SW480 (cell line): Measurements from ENCODE around the gene SEPTIN3.
A peak's percentile ranks its signal among the peaks of the same experiment; 100 is the strongest.
"Not testable (repeated sequence)": the region's sequence is repeated elsewhere in the genome, so short reads cannot be mapped to it uniquely, and the experiment has no call there.

Experiments used
- DNase-seq: peaks from one replicate; pipeline ENCODE4 v3.0.0-alpha.2; 2016; ENCODE audit warnings: low spot score

Gene SEPTIN3

DNA sequence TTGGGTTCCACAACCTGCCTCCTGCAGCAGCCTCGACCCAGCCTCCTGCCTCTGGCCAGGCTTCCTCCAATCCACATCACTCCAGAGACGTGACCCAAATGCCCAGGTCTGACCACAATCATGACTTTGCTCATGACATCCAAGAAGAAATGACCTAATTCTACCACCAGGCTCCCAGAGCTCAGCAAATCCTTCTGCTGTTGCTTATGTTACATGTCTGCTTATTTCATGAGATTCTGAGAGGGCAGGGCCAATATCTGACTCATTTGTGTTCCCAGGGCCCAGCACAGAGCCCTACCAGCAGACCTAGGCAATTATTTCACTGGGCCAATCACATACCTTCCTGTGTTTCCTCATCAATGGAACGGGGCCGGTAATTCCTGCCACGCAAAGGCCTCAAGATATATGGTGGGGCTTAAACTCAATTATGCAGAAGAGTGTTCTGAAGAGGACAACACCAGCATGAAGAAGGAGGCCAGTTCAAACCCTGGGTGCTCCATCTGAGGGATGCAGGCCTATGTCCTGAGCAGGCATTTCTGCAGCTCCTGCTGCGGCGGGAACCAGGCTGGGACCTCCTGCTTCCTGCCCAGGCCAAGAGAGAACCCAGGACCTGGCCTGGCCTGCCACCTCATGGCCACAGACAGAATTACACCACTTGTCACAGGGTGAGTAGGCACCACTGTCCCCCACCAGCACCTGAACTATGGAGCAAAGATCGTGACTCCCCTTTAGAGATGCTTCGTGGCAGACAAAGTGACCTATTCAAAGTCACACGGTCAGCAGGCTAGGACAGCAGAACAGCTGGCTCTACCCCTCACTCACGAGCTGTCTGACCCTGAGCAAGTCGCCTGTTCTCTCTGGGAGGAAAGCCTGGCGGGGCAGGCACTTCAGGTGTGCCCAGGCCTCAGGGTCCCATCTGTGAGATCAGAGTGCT, 28.1 kb upstream of the SEPTIN3 start:
- DNase-seq = peak; percentile 69

DNA sequence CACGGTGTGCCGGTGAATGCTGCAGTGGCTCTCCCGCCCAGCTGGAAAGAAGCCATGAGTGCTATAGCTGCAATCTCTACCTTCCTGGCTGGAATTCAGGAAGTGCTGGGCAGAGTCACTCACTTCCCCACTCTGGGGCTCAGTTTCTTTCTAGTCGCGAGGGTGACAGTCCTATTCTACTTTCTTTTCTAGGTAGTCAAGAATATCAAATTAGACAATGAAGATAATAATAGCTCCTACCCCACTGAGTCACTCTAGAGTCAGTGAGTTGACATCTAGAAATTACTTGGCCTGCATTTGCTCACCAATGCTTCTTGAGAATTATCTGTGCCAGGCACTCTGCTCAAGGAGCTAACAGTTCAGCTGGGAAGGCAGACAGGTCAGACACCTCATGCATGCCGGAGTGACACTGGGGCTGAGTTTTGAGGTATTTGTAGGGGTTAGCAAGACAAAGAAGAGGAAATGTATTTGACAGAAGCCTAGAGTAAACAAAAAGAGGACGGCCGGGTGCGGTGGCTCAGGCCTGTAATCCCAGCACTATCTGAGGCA, 25.5 kb upstream of the SEPTIN3 start:
- no peak for DNase-seq

DNA sequence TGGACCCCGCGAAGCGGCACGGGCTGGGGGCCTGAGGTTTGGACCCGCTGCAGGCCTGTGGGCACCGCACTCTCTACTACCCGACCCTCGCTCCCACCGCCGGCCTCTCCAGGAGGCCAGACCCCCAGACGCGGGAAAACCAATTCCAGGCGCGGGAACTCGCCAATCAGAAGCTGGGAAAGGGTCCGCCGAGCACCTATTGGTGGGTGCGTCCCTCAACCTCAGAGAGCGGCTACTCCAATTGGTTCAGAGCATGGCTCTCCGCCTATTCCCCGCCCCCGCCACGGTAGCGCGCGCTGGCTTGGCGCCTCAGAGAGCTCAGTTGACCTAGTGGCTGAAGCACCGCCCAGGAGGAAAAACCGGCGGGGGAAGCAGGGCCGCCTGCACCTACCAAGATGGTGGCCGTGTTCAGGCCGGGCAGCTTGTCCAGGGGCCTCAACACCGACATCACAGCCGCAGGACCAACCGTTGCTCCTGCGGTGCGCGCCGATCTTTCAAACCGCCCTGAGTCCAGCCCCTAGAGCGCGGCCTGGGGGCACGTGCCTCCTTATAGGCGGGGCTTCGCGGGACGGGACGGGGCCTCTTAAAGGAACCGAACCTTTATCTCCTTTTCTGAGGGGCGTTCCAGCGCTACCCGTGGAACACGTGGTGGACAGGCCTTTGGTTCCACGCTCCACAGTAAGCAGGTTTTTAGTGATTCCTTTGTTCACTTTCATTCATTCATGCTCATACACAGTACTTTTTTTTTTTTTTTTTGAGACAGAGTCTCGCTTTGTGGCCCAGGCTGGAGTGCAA, 22.4 kb upstream of the SEPTIN3 start, which contains the start of gene CENPM:
Gene CENPM, minus strand, starts transcription at position 524 of the 795 bp plus-strand sequence. Its CDS starts 76 bp downstream, at position 448.
- DNase-seq = peak; percentile 94

DNA sequence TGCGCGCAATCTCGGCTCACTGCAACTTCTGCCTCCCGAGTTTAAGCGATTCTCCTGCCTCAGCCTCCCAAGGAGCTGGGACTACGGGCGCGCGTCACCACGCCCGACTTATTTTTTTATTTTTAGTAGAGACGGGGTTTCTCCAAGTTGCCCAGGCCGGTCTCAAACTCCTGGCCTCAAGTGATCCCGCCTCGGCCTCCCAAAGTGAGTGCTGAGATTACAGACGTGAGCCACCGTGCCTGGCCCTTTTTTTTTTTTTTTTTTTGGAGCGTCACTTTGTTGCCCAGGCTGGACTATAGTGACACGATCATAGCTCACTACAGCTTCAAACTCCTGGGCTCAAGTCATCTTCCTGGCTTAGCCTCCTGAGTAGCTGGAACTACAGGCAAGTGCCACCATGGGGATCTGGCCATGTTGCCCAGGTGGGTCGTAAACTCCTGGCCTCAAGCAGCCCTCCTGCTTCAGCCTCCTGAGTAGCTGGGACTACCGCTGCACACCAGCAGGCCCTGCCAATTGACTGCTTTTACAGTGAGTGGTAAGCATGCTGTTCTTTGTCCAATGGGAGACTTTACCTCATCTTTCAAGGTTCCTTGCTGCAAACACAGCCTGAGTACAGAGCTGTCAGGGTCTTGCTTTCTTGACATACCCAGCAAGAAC, 21.7 kb upstream of the SEPTIN3 start:
- no peak for DNase-seq

DNA sequence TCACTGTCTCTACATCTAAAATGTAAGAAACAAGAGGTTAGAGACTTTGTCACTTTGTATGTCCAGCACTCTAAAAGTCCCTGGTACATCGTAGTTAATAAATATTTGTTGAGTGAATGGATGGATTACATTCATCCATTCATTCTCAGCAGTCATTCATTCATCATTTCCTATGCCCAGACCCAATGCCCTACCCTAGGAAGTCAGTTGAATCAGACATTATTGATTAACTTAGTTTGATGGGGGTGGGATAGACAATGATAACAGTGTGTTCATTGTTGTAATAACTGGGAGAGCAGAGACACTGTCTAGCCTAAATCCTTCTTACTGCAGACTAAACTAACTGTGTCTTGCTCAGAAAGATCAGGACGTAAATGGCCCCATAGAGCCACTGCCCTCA, 21.1 kb upstream of the SEPTIN3 start:
- no peak for DNase-seq

DNA sequence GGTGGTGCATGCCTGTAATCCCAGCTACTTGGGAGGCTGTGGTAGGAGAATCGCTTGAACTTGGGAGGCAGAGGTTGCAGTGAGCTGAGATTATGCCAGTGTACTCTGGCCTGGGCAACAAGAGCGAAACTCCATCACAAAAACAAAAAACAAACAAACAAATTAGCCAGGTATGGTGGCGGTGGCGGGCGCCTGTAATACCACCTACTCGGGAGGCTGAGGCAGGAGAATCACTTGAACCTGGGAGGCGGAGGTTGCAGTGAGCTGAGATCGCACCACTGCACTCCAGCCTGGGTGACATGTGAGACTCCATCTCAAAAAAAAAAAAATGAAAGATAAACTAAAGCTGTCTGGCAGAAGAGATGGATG, 20.3 kb upstream of the SEPTIN3 start:
- DNase-seq = not testable (repeated sequence)

DNA sequence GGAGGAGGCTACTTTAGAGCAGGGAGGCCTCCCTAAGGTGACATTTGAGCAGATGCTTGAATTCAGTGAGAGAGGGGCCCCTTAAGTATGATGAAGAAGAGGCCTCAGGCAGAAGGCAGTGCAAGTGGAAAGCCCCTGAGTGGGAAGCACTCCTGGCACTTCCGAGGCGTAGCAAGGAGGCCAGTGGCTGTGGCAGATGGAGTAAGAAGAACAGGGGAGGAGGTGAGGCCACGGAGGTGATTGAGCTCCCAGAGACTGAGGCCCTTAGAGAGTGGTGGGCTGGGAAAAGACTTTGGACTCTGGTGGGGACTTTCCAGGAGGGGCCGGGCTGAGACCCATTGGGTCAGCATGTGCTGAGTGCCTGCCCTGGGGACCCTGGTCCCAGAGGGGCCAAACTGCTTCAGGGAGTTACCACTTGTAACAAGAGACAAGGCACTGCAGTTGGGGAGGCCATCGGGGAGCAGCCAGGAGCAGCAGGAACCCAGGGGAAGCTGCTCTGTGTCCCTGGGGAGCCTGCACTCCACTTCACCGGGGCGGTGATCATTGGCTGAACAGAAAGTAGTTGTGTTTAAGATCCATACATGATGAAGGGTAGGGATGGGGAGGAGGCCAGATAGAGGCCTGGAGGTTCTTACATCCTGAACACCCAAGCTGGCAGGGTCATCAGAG, 19.8 kb upstream of the SEPTIN3 start:
- no peak for DNase-seq

DNA sequence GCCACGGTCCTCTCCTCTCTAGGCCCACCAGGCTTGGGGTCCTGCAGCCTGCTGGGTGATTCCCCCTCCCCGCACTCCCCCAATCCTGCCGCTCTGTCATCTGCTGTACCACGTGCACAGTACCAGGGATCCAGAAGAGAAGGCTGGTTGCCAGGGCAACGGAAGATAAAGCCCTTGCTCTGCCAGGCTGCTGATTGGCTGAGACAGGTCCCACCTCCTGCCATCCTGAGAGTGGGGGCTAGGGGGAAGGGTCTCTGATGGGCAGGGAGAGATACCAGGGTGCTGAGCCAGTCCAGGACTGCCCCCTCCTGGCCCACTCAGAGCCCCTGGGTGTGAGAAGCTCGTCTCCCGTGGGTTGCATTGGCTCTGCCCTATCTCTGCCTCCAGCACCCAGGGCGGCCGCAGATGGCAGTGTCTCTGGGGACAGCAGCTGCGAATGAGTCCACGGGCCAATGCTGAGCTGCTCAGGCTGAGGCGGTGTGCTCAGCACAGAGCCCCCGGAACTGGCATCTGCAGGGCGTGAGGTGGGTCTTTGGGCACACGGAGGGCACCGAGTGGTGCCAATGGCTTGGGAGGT, 17.3 kb upstream of the SEPTIN3 start, which contains the start of gene SMIM45:
Gene SMIM45, plus strand, starts transcription at position 253 of the 577 bp plus-strand sequence.
- DNase-seq = no peak

DNA sequence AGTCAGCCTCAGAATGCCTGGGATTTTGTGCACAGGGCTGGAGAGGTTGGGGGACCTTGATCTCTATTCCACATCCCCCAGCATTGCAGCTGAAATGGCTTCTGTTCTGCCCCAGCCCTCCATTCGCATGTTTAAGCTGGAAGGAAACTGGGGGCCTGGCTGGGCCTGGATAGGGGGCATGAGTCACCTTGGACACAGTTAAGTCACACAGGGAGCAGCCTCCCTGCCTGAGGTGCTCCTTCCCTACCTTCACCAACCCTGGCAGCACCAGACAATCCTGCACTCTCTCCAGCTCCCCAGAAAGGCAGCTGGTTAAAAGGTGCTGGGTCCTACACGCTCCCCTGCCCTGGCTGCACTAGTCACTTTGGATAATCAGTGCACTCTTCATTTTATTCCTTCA, 16.5 kb upstream of the SEPTIN3 start:
- no peak for DNase-seq

DNA sequence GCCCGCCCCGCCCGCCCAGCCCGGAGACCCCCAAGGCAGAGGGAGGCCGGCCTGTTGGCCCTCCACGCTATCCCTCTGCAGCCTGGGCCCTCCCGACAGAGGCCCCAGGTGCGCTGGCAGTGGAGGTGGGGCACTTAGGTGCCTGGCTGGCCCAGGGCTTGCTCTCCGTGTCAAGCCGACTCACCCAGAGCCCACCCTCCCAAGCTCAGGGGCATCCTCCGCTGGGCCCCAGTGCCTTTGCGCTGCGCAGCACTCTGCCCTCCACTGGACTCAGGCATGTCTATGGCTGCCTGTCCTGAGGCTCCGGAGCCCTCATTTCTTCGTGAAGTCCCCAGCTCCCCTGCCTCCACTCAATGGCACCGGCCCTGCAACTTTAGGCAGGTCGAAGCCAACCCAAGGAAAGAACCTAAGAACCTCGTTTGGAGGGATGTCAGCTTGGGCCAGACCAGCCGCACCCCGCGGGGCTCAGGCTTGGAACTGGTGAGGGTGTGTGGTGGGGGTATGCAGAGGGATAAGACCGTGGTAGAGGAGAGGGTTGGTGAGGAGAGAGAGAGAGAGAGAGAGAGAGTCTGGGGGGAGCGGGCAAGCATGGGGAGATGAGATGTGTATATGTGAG, 11.2 kb upstream of the SEPTIN3 start:
- no peak for DNase-seq

DNA sequence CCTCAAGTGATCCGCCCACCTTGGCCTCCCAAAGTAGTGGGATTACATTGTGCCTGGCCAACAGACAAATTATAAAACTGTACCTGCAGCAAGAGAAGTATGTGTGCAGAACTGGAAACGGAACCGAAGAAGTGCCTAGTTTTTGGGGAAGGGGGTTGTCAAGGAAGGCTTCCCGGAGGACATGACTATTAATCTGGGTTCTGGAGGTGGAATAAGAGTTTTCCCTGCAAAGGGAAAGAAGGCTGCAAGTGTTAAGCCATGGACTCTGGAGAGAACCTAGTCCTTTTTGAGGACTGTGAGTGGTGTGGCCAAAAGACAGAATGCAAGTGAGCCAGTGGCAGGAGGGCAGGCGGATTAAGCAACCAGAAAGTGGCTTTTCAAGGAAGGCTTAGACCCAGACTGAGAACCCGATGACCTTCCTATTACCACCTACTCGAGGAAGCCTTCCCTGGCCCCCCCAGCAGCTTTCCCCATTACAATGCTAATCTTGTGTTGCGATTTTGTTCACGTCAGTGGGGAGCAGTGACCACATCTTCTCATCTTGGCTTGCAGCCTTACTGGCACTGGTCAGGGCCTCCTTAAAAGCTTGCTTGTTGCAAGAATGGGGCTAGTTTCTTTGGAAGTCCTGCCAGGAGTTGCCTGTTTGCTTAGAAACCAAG, 5.7 kb upstream of the SEPTIN3 start:
- DNase-seq = no peak

DNA sequence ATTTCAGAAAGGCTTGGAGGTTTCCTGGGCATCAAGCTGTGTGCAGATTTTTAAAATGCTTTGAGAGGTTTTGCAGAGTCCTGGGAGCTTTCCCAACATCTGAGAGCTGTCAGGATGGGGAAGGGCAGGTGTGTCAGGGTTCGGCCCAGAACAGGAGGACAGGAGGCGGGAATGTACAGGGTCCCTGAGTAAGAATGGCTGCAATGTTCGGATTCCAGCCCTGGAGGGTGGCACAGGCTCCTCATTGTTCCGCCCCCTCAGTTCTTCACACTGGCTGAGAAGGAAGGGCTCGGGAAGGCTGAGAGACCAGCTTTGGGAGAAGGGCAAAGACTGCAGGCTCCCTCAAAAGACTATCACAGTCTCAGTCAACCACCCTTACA, 5.1 kb upstream of the SEPTIN3 start:
- no peak for DNase-seq

DNA sequence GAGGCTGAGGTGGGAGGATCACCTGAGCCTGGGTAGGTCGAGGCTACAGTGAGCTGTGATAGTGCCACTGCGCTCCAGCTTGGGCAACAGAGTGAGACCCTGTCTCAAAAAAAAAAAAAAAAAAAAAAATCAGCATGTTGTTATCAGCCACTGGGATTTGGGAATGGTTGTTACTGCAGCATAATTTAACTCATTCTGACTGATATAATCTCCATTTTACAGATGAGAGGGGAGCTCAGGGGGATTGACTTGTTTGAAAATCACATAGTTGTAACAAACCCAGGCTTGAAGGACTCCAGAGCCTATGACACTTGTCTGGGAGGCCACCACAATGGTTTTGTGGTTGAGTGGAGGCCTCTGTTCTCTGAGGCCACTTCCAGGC, 3.0 kb upstream of the SEPTIN3 start:
- DNase-seq = no peak

DNA sequence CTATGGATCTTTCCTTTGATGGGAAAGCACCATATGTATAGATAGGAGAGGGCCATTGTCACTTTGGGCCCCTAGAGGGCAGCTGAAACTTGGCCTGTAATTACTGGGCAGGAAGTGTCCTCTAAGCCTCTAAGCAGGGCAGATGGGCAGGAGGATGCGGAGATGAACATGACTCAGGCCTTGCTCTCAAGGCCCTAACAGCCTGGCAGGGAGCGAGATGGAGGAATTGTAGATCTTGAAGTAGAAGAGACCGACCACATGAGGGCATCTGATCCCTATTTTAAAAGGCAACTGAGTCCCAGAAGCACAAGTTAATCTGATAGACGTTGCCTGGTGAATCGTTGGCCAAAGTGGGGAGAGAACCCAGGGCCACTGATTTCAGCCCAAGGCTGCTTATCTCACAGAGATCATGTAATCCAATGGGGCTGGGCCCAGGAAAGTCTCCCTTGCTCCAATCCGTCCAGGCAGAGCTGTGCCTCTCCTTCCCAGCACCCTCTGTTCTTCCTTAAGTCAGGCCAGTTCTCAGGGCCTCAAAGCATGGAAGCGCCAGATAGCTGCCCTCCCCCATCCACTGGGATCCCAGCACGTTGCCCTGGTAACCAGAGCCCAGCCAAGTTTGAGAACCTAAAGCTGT, 2.5 kb upstream of the SEPTIN3 start:
- peak; percentile 85 for DNase-seq

DNA sequence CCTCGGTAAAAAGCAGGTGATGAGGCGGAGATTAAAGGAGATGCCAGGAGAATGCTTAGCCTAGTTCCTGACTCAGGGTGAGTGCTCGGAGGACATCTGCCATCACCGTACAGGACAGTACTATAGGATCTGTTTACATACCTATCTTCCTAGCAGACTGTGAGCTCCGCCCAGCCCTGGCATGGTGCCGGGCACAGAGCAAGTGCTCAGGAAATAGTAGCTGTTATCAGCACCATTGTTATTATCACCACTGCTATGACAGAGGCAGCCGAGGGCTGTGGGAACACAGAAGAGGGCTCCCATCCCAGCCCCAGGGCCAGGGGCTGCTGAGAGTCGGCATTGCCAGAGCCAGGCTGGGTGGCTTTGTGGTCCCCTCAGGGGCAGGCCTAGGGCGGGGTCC, 642 bp upstream of the SEPTIN3 start:
- DNase-seq = peak; percentile 37

DNA sequence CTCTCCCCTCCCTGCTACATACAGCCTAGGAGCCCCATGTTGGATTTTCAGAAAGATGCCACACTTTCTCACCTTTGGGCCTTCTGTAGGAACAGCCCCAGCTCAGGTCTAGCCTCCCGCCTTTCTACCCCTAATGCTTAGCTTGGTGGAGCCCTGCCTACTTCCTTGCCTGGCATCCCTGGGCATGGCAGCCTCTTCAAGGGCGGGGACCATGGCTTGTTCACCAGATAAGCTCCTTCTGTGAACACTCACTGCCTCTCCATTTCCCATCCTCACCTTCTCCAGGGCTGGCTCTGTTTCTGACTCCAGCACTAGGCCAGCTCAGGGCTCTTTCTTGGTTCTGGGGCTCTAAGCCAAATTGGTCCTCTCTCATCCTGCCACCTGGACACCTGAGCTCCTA, 1.4 kb downstream of the SEPTIN3 start:
- no peak for DNase-seq

DNA sequence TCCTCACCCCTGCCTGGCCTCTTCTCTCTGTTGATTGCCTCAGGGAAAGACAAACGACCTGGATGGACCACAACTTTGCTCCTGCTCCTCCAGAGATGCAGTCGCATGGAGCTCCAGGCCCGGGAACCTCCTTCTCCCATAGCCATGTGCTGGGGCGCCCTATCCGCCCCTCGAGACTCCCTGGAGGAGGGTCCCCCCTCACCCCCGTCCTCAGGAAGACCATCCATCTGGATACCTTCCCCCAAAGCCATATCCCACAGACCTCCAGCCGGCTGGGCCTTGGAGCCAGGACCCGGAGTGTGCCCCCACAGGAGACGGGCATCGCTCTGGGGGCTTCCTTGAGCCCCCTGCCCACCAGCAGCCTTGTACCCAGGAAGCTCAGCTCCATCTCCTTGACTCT, 2.2 kb downstream of the SEPTIN3 start:
- no peak for DNase-seq

DNA sequence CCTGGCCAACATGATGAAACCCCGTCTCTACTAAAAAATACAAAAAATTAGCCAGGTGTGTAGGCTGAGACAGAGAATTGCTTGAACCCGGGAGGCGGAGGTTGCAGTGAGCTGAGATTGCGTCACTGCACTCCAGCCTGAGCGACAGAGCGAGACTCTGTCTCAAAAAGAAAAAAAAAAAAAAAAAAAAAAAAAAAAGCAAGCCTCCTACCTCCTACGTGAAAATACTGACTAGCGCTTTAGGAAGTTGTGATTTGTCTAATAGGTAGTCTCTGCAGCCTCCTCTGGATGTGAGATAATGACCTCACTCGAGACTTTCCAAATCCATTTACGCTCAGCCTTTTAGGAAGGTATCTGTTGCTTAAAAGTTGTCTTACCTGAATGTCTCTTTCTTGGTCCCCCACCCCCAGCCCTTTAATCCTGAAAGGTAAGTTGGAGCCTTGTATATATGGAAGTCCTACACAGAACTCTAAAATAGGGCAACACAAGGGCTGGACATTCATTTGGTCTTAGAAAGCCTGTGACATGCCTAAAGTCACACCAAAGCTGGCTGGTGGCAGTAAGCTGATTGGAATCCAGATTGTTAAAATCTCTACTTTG, 5.5 kb downstream of the SEPTIN3 start:
- DNase-seq = no peak

DNA sequence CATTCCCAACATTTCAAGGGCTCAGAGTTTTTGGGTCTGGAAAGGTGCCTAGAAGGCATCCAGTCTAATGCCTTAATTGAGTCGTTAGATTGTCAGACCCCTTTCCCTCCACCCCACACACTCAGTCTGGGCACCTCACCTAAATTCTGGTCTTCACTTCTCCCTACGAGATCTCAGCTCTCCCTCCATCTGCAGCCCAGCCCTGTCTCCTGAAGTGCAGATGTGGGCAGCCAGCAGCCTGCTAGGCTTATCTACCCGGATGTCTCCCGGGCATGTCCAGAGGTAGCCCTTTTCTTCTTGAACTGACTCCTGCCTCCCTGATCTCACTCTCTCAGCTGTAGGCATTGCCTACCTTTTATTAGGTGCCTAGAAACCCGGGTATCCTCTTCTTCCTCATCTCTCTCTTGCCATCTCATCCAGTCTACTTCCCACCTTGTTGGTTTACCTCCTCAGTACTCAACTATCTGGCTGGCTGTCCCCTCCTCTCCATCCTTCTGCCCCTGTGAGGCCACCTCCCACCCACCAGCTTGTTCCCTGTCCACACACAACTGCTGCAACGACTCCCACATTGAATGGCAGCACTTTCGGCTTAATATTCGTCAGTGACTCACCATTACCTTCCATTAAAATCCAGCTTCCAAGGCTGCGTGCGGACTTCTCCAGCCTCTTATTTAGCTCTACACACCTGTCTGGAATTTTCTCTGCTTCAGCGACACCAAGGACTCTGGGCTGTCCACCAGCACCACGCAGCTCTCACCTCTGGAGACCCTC, 6.2 kb downstream of the SEPTIN3 start:
- no peak for DNase-seq
